Breast epithelium (tissue), 3 donors: ENCODE data around the gene KRT6B.

Experiments used
- POLR2A ChIP-seq: fragments of 450-650 bp; IDR thresholded peaks from one replicate; pipeline ENCODE4 v1.6.1; 2016; ENCODE audit warnings: antibody characterized with exemption, mild to moderate bottlenecking, moderate library complexity
- POLR2AphosphoS5 ChIP-seq, 3 donors: sonication (generic); formaldehyde crosslinking; IDR thresholded peaks; one replicate each; pipeline ENCODE4 v1.6.1; 2017; ENCODE audit warnings: antibody characterized with exemption in 3 of 3

DNA sequence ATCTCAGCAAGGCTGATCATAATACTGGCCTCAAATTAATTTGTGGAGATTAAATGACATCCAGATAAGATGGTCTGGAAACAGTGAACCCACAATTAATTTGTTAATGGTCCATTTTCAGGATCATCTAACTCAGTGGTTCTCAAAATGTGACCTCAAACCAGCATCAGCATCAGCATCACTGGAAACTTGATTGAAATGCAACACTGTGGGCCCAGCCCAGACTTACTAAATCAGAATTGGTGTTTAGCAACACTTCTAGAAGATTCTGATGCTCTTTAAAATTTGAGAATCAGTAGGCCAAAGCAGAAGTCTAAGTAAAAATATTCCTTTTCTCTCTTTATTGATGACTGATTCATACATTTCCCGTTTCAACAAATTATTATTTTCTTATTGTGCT, 35.2 kb downstream of the KRT6B start:
- TF ChIP-seq POLR2A = no peak
- TF ChIP-seq POLR2AphosphoS5 (IDR thresholded peaks at IDR 0.05) = no peak
